Left lung (tissue), 10 donors: ENCODE data around the gene GHRH. TPM values are rescaled to one million over a fixed set of nuclear protein-coding genes. Genes with fewer than 3 reads are reported as not detected.

Experiments used
- ATAC-seq: fragments of 200-7000 bp; cut with Tn5 transposase; one replicate; pipeline ENCODE4 v1.9.1; 2020; ENCODE audit warnings: moderate library complexity
- DNase-seq, 4 donors: peaks; one replicate each; pipeline ENCODE4 v3.0.0-alpha.2; 2013 to 2020
- H3K27ac ChIP-seq, 2 donors: fragments of 200-600 bp; sonication (generic) in 1 of 2; one replicate each; pipeline versions ENCODE4 v1.5.0 to v1.8.0; 2020 to 2021
- H3K27me3 ChIP-seq, 2 donors: fragments of 200-600 bp; sonication (generic) in 1 of 2; one replicate each; pipeline versions ENCODE4 v1.5.0 to v1.8.0; 2020 to 2021
- H3K36me3 ChIP-seq, 2 donors: fragments of 200-600 bp; sonication (generic) in 1 of 2; one replicate each; pipeline versions ENCODE4 v1.5.0 to v1.8.0; 2020 to 2021
- H3K4me1 ChIP-seq, 2 donors: fragments of 200-600 bp; one replicate each; pipeline ENCODE4 v1.8.0; 2021
- H3K4me3 ChIP-seq, 2 donors: fragments of 200-600 bp; sonication (generic) in 1 of 2; one replicate each; pipeline versions ENCODE4 v1.5.0 to v1.8.0; 2020 to 2021; ENCODE audit warnings: mild to moderate bottlenecking in 1 of 2
- H3K9me3 ChIP-seq, 2 donors: fragments of 200-600 bp; sonication (generic) in 1 of 2; one replicate each; pipeline versions ENCODE4 v1.5.0 to v1.8.0; 2020 to 2021
- intact Hi-C, 2 donors: fragments of 100-400 bp; cut with DNase I; formaldehyde crosslinking; loops; one replicate each; pipeline versions ENCODE4 v1.11.2 to v1.14.2; 2022
- polyA plus RNA-seq, 6 donors: library from polyadenylated mRNA; unstranded; fragments of 120-200 nt; gene quantifications; one replicate each; pipeline ENCODE4 v1.2.1, GENCODE V29; 2013; ENCODE audit not compliant: insufficient read length in 6 of 6
- total RNA-seq, 2 donors: library from RNA; stranded (reverse); fragmentation: NEBNext Ultra II Directional; extraction: Animal tissue kit (Norgen Biotek cat#: 25700); gene quantifications; one replicate each; pipeline ENCODE4 v1.2.1, GENCODE V29; 2021
- TF ChIP-seq, protein P1 (sequence below), 2 donors: fragments of 200-600 bp; sonication (generic) in 1 of 2; IDR thresholded peaks; one replicate each; pipeline versions ENCODE4 v1.5.0 to v1.8.0; 2021; ENCODE audit warnings: antibody characterized with exemption in 2 of 2
- donor health status: DM: no; HTN: yes; CAD: no.
- donor health status: DM: no; HTN: no; CAD: no.

GHRH gene
- total and polyA plus RNA-seq, 8 donors = not detected

DNA sequence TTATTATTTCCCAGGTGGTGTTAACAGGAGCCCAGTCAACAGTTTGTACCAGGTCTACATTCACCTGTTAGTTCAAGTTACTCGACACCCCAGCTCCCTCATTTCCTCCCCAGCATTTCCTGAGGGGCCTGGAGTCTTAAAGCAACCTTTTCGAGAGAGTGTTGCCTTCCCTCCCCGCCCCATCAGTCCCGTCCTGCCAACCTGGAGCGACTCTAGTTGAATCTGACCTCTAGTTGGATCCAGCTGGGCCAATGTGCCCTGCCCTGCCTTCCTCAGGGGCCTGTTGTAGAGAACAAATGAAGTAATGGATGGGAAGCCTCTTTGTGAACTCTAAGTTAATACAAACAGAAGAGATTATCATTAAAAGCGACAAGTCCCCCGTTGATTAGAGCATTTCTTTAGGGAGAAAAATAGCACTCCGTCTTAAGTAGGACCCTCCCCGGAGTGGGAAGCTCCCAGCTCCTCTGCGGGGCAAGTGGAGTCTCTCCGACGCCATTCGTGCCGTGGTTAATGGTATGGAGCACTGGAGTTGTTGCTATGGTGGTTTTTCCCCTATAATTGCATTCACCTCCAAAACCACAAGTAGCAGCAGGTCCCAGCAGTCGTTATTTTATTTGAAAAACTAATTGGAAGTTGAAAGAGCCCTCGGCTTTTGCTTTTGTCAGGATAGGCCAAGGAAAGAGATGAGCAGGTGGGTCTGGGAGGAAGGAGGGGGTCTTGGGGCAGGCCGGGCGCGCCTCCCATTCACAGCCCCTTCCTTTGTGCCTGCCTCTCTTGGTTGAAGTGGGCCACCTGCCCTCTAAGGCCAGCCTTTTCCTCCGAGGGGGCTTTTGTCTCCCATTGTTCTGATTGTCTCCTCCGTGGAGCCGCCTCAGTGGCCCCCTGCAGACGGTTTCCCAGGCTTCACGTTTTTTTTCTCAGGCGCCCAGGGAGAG is 16.1 kb downstream of the GHRH start:
- Histone ChIP-seq H3K27ac (no peak overlapping the region), H3K36me3 (peaks cover 0 to 49% of the 10 kb centered on the region in 2 donors), H3K4me3 (no peak overlapping the region), H3K27me3 (no peaks in the 10 kb centered on the region), H3K9me3 (no peaks in the 10 kb centered on the region), H3K4me1 (no peaks in the 10 kb centered on the region)
- no peak for ATAC-seq
- DNase-seq = no peak
- TF ChIP-seq, protein P1, sequence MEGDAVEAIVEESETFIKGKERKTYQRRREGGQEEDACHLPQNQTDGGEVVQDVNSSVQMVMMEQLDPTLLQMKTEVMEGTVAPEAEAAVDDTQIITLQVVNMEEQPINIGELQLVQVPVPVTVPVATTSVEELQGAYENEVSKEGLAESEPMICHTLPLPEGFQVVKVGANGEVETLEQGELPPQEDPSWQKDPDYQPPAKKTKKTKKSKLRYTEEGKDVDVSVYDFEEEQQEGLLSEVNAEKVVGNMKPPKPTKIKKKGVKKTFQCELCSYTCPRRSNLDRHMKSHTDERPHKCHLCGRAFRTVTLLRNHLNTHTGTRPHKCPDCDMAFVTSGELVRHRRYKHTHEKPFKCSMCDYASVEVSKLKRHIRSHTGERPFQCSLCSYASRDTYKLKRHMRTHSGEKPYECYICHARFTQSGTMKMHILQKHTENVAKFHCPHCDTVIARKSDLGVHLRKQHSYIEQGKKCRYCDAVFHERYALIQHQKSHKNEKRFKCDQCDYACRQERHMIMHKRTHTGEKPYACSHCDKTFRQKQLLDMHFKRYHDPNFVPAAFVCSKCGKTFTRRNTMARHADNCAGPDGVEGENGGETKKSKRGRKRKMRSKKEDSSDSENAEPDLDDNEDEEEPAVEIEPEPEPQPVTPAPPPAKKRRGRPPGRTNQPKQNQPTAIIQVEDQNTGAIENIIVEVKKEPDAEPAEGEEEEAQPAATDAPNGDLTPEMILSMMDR (IDR thresholded peaks at IDR 0.05) = no peak
- intact Hi-C loops = no loop called here

DNA sequence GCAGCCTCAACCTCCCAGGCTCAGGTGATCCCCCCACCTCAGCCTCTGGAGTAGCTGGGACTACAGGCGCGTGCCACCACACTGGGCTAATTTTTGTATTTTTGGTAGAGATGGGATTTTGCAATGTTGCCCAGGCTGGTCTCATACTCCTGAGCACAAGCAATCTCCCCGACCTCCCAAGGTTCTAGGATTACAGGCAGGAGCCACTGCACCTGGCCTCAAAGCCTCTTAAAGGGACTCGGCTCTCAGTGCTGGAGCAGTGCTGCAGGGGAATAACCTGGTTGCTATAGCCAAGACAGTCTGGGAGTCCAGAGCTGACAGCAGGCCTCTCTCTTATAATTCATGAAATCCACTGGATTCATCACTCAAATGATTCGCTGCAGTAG is 17.0 kb downstream of the GHRH start:
- Histone ChIP-seq H3K4me3 (no peak overlapping the region), H3K36me3 (peaks cover 0 to 58% of the 10 kb centered on the region in 2 donors), H3K27me3 (no peaks in the 10 kb centered on the region), H3K9me3 (no peaks in the 10 kb centered on the region), H3K4me1 (no peaks in the 10 kb centered on the region), H3K27ac (no peak overlapping the region)
- DNase-seq = no peak
- intact Hi-C loops = no loop called here
- ATAC-seq = no peak
- TF ChIP-seq, protein P1 (IDR thresholded peaks at IDR 0.05) = no peak

DNA sequence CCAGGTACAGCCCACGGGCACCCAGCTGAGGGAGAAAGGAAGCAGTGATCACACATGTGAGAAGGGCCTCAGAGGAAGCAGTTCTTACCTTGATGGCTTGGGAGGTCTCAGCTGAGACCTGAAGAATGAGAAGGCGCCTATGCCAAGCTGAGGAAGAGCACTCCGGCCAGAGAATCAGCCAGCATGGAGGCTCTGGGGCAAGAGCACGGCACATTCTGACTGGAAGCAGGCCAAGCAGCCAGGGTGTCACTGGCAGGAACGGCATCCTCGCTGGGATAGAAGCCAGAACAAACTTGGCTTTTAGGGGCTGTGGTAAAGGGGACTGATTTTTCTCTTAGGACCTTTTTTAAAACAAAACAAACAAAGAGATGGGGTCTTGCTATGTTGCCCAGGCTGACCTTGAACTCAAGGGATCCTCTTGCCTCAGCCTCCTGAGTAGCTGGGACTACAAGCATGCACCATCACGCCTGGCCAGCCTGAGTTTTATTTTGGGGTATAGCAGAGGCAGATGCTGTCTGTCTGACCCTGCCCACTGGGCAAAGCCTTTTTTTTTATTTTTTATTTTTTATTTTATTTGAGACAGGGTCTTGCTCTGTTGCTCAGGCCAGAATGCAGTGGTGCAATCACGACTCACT is 17.6 kb downstream of the GHRH start:
- H3K4me1 ChIP-seq = no peaks in the 10 kb centered on the region
- H3K9me3 ChIP-seq = no peaks in the 10 kb centered on the region
- TF ChIP-seq, protein P1 (IDR thresholded peaks at IDR 0.05) = no peak
- intact Hi-C loops = no loop called here
- H3K36me3 ChIP-seq = peaks cover 0 to 63% of the 10 kb centered on the region in 2 donors
- no peak overlapping the region for H3K4me3 ChIP-seq
- DNase-seq = no peak
- H3K27ac ChIP-seq = no peak overlapping the region
- no peaks in the 10 kb centered on the region for H3K27me3 ChIP-seq
- ATAC-seq = no peak

DNA sequence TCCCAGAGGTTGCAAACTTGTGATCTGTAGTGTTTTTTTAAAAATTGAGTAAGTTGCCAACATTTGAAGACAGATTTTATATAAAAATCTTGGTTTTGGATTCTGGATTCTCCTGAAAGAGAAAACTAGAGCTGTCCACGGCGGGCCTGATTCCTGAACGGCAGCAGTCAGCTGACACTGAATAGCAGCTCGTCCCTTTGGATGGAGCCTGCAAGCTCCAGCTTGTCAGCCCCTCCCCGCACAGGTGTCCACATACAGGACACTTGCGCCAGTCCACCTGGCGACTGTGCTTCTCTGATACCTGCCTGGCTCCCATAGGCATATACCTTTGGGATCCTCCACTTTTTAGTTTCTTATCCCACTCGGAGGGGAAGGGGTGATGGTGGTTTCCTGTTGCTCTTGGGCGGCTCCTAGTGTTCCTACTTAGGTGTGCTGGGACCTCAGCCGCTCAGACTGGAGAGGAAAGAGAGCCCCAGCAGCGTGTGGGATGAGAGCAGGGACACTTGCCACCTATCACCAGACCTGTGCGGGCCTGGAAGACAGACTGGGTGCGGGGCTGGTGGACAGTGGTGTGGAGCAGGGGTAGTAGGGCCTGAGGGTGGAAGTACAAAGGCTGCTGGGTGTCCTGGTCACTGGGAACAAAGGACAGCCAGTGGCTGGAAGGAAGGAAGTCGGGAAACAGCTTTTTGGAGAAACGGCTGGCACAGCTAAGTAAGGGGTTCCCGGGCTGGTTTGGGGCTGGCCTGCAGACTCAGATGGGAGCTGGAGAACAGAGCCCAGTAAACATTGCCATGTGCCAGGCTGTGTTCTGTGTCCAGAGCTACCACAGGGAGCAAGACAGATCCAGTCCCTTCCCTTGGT is 18.3 kb downstream of the GHRH start:
- Histone ChIP-seq H3K36me3 (peaks cover 0 to 70% of the 10 kb centered on the region in 2 donors), H3K27me3 (no peaks in the 10 kb centered on the region), H3K9me3 (no peaks in the 10 kb centered on the region), H3K4me1 (no peaks in the 10 kb centered on the region), H3K27ac (no peak overlapping the region), H3K4me3 (no peak overlapping the region)
- intact Hi-C loops = no loop called here
- ATAC-seq (no peak), DNase-seq (no peak)
- TF ChIP-seq, protein P1 (IDR thresholded peaks at IDR 0.05) = no peak
